Measurements from ENCODE around the gene NOL4L. TPM values are rescaled to one million over a fixed set of nuclear protein-coding genes. Genes with fewer than 3 reads are reported as not detected.

Gene NOL4L
- polyA plus RNA-seq, 2 of the 4 experiments (the other 2 are of a cell fraction), result 9.5 to 11.8 TPM

GRCh38 chr20:32575805-32576204, 9.3 kb downstream of the NOL4L start:
- 94% methylated on average over 5 of the region's 5 CpGs for WGBS (ENCODE audit: missing lambda C conversion rate)
- CTCF ChIA-PET, result interaction anchor here (0.7 to 1.5 kb wide), 5 partner anchors 20 to 118 kb away, joined by 3 to 4 read pairs (median 3); no protein-coding TSS in a partner anchor
- peaks cover 11% of the 10 kb centered on the region for H3K4me1 ChIP-seq

DNA sequence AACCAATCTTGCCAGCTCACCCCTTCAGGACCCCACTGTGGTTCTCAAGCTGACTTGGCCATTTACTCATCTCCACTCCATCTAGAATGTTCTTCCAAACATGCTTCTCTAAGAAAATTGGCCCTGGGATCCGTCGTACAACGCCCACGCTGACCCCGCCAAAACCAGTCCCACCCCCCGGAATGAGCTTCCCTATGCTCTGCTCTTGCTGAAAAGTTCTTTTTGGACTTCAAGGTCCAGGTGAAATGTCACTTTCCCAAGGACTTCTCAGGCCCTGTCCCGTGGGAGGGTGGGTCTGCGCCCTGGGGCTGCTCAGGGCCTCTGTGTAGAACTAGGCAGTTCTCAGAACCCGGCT, 9.9 kb downstream of the NOL4L start:
- TF ChIP-seq, protein P1, sequence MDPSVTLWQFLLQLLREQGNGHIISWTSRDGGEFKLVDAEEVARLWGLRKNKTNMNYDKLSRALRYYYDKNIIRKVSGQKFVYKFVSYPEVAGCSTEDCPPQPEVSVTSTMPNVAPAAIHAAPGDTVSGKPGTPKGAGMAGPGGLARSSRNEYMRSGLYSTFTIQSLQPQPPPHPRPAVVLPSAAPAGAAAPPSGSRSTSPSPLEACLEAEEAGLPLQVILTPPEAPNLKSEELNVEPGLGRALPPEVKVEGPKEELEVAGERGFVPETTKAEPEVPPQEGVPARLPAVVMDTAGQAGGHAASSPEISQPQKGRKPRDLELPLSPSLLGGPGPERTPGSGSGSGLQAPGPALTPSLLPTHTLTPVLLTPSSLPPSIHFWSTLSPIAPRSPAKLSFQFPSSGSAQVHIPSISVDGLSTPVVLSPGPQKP (IDR thresholded peaks at IDR 0.05; ENCODE audit: low read depth, low read length), result no peak
- FAIRE-seq (no peak), ATAC-seq (no peak), DNase-seq (ENCODE audit: low read depth in 1 of 2, low spot score in 1 of 2) (no peak)
- ChIA-PET CTCF (interaction anchor here (1.1 kb wide), 1 partner anchor 12 kb away, joined by 3 read pairs; no protein-coding TSS in a partner anchor), POLR2A (no interaction called here)
- Histone ChIP-seq H3K4me2 (no peak overlapping the region; the same call in 2 of the 3 replicates), H3K4me1 (peaks cover 11% of the 10 kb centered on the region), H3K4me3 (no peak overlapping the region), H3K9me3 (no peaks in the 10 kb centered on the region), H3K27ac (peak overlapping the region; percentile 65 to 84; a peak in 5 of 6 replicates)
- WGBS (ENCODE audit: missing lambda C conversion rate), result 92% methylated on average over 9 of the region's 9 CpGs

More at GRCh38 chr20:32575805-32576204, 9.3 kb downstream of the NOL4L start:
- DNase-seq (ENCODE audit: low read depth in 1 of 2, low spot score in 1 of 2) (no peak), FAIRE-seq (no peak), ATAC-seq (no peak)
- TF ChIP-seq SMC3 (IDR thresholded peaks at IDR 0.05) (no peak), BHLHE40 (IDR thresholded peaks at IDR 0.05; ENCODE audit: low read depth, low read length) (no peak), RAD21 (conservative IDR thresholded peaks at IDR 0.05 in 1 of 2, IDR thresholded peaks at IDR 0.05 in 1 of 2) (no peak)
- Histone ChIP-seq H3K4me2 (no peak overlapping the region), H3K4me3 (no peak overlapping the region), H3K27ac (peak overlapping the region in 1 of 2 experiments; percentile 84; a peak in 2 of 6 replicates), H3K9me3 (no peaks in the 10 kb centered on the region)
- POLR2A ChIA-PET, result no interaction called here

DNA sequence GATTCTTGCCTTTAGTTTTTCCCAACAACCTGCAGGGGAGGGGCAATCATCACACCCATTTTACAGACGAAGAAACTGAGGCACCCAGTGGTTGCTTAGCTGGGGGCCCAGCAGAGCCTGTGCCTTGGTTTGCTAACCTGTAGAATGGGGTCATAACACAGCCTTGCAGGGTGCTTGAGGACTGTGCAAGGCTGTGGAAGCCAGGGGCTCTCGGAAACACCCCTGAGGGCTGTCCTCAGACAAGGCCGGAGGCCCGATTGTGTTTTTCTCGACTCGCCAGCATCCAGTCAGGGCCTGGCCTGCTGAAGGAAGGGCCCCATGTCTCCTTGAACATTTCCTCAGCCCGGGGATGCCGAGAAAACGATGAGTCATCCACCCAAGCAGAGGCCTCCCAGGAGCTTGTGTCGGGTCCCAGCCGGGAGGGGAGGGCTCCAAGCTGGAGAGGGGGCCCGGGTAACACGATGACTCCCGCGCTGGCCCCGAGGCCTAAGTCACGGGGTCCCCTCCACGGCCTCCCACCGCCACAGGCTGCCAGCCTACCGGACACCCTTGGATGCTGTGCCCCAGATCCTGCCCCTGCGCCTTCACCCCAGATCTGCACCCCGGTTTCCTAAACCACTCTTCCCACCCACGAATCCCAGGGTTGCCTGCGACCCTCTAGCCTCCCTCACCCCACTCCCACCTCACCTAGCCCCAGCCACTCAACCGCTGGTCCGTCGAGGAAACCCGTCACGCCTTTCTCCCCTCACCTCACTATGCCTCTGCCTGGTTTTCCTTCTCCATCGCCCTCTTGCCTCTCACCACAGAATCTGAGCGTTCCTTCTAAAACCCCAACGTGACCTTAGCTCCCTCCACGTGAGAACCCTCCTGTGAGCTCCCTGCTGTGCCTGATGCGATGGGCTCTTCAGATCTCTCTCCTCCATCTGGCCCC, 10.6 kb downstream of the NOL4L start:
- DNase-seq (ENCODE audit: low read depth in 1 of 2, low spot score in 1 of 2) (peak; percentile 60 to 69), FAIRE-seq (no peak), ATAC-seq (peak; percentile 37 to 73; a peak in 4 of 6 replicates)
- WGBS (ENCODE audit: missing lambda C conversion rate), result 72% methylated on average over 25 of the region's 34 CpGs
- ChIA-PET POLR2A (no interaction called here), CTCF (interaction anchor here (0.9 to 2.5 kb wide), 4 partner anchors 11 to 99 kb away, joined by 3 to 10 read pairs (median 4); partner anchors contain the start of gene C20orf203)
- peak overlapping the region; percentile 65 to 84; a peak in 5 of 6 replicates for H3K27ac ChIP-seq
- H3K4me1 ChIP-seq, result peaks cover 11% of the 10 kb centered on the region
- H3K9me3 ChIP-seq, result no peaks in the 10 kb centered on the region
- peak overlapping the region; percentile 37 for H3K4me2 ChIP-seq
- TF ChIP-seq CBX2 (IDR thresholded peaks at IDR 0.05; ENCODE audit: borderline replicate concordance, low read depth) (no peak), MAFK (IDR thresholded peaks at IDR 0.05; ENCODE audit: partially characterized antibody) (peak; percentile 91), PBX3 (IDR thresholded peaks at IDR 0.05) (no peak), FOSL2 (IDR thresholded peaks at IDR 0.05) (peak; percentile 35; the same call in 1 of the 2 replicates), FOSL2 (CRISPR knock-in tag; IDR thresholded peaks at IDR 0.05) (peak; percentile 94), FOXS1 (CRISPR knock-in tag; IDR thresholded peaks at IDR 0.05) (no peak), MAZ (IDR thresholded peaks at IDR 0.05; ENCODE audit: borderline replicate concordance, low read depth, low read length) (no peak), SREBF2 (IDR thresholded peaks at IDR 0.05) (no peak), NFE2L2 (conservative IDR thresholded peaks at IDR 0.05; ENCODE audit: low read length) (peak; percentile 85), CHD2 (IDR thresholded peaks at IDR 0.05; ENCODE audit: low read length, partially characterized antibody) (no peak), RCOR1 (IDR thresholded peaks at IDR 0.05; ENCODE audit: low read depth, low read length) (0 out of 2 replicates have a peak, but pooled peaks have one; percentile 50), HDAC2 (IDR thresholded peaks at IDR 0.05) (peak; percentile 73; the same call in 1 of the 2 replicates), KDM1A (IDR thresholded peaks at IDR 0.05; ENCODE audit: low read depth) (peak; percentile 96; the same call in 1 of the 2 replicates), EHMT2 (IDR thresholded peaks at IDR 0.05; ENCODE audit: low read depth) (no peak), POLR2A (IDR thresholded peaks at IDR 0.05; ENCODE audit: low read length) (no peak), CHD4 (IDR thresholded peaks at IDR 0.05; ENCODE audit: borderline replicate concordance) (0 out of 2 replicates have a peak, but pooled peaks have one; percentile 64)
- TF ChIP-seq, protein P2, sequence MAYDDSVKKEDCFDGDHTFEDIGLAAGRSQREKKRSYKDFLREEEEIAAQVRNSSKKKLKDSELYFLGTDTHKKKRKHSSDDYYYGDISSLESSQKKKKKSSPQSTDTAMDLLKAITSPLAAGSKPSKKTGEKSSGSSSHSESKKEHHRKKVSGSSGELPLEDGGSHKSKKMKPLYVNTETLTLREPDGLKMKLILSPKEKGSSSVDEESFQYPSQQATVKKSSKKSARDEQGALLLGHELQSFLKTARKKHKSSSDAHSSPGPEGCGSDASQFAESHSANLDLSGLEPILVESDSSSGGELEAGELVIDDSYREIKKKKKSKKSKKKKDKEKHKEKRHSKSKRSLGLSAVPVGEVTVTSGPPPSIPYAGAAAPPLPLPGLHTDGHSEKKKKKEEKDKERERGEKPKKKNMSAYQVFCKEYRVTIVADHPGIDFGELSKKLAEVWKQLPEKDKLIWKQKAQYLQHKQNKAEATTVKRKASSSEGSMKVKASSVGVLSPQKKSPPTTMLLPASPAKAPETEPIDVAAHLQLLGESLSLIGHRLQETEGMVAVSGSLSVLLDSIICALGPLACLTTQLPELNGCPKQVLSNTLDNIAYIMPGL (CRISPR knock-in tag; IDR thresholded peaks at IDR 0.05; ENCODE audit: borderline replicate concordance), result no peak
- TF ChIP-seq, protein P3, sequence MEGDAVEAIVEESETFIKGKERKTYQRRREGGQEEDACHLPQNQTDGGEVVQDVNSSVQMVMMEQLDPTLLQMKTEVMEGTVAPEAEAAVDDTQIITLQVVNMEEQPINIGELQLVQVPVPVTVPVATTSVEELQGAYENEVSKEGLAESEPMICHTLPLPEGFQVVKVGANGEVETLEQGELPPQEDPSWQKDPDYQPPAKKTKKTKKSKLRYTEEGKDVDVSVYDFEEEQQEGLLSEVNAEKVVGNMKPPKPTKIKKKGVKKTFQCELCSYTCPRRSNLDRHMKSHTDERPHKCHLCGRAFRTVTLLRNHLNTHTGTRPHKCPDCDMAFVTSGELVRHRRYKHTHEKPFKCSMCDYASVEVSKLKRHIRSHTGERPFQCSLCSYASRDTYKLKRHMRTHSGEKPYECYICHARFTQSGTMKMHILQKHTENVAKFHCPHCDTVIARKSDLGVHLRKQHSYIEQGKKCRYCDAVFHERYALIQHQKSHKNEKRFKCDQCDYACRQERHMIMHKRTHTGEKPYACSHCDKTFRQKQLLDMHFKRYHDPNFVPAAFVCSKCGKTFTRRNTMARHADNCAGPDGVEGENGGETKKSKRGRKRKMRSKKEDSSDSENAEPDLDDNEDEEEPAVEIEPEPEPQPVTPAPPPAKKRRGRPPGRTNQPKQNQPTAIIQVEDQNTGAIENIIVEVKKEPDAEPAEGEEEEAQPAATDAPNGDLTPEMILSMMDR (IDR thresholded peaks at IDR 0.05), result no peak
- TF ChIP-seq, protein P4, sequence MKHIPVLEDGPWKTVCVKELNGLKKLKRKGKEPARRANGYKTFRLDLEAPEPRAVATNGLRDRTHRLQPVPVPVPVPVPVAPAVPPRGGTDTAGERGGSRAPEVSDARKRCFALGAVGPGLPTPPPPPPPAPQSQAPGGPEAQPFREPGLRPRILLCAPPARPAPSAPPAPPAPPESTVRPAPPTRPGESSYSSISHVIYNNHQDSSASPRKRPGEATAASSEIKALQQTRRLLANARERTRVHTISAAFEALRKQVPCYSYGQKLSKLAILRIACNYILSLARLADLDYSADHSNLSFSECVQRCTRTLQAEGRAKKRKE (CRISPR knock-in tag; IDR thresholded peaks at IDR 0.05; ENCODE audit: low read depth), result no peak
- H3K4me3 ChIP-seq, result no peak overlapping the region
